ENCODE results near the gene CNTF.

Gene CNTF

DNA sequence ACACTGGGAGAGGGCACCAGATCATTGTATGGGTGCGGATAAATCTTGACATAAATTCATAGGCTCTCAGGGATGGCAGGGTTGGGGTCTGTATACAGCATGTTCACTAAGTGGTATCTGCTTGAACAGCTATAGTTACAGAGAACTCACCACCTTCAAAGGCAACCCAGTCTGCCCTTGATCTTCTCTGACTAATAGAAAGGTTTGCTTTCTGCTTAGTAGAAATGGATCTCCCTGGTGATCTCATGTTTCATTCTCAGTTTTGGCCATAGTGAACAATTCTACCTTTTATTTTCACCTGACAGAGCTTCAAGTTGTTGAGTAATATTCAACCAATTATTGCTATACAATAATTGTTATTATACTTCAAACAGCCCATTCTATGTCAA is 32.4 kb downstream of the CNTF start:
- TF ChIP-seq, protein P1, sequence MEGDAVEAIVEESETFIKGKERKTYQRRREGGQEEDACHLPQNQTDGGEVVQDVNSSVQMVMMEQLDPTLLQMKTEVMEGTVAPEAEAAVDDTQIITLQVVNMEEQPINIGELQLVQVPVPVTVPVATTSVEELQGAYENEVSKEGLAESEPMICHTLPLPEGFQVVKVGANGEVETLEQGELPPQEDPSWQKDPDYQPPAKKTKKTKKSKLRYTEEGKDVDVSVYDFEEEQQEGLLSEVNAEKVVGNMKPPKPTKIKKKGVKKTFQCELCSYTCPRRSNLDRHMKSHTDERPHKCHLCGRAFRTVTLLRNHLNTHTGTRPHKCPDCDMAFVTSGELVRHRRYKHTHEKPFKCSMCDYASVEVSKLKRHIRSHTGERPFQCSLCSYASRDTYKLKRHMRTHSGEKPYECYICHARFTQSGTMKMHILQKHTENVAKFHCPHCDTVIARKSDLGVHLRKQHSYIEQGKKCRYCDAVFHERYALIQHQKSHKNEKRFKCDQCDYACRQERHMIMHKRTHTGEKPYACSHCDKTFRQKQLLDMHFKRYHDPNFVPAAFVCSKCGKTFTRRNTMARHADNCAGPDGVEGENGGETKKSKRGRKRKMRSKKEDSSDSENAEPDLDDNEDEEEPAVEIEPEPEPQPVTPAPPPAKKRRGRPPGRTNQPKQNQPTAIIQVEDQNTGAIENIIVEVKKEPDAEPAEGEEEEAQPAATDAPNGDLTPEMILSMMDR (conservative IDR thresholded peaks at IDR 0.05; ENCODE audit: low read depth), result no peak
- POLR2A ChIA-PET (ENCODE audit: low non-redundant PET), result no interaction called here
- H3K27ac ChIP-seq, result no peak overlapping the region
- DNase-seq (ENCODE audit: low spot score), result no peak
- CTCF ChIA-PET, result interaction anchor here (0.6 to 2.9 kb wide), 4 partner anchors 26 to 944 kb away, joined by 3 to 9 read pairs (median 4); no protein-coding TSS in a partner anchor

- ChIA-PET POLR2A (ENCODE audit: low non-redundant PET) (no interaction called here), CTCF (no interaction called here)
- no peak overlapping the region for H3K27ac ChIP-seq
- DNase-seq (ENCODE audit: low spot score), result no peak
- TF ChIP-seq, protein P1 (conservative IDR thresholded peaks at IDR 0.05; ENCODE audit: low read depth), result no peak
Measured at GRCh38 chr11:58656348-58656747, 33.9 kb downstream of the CNTF start.

DNA sequence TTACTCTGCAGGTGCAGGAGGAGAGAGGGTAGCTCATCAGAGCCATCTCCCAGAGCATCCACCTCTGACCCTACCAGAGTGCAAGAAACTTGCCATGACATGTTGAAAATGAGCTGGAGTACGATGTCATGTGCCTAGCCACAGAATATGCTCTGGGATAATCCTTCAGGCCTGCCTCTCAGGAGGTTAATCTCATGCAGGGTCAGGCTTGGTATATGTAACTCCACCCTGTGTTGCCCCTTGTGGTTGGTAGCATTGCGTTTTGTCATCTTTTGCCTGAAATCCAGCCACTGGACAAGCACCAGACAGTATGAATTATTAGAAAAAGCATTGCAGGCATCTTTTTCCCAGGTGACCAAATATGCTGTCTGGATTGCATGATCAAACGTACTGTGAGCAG is 36.2 kb downstream of the CNTF start:
- ChIA-PET POLR2A (ENCODE audit: low non-redundant PET) (no interaction called here), CTCF (interaction anchor here (1.4 kb wide), 1 partner anchor 130 kb away, joined by 3 read pairs; no protein-coding TSS in a partner anchor)
- H3K27ac ChIP-seq, result no peak overlapping the region
- TF ChIP-seq, protein P1 (conservative IDR thresholded peaks at IDR 0.05; ENCODE audit: low read depth), result no peak
- DNase-seq (ENCODE audit: low spot score), result peak; percentile 36

DNA sequence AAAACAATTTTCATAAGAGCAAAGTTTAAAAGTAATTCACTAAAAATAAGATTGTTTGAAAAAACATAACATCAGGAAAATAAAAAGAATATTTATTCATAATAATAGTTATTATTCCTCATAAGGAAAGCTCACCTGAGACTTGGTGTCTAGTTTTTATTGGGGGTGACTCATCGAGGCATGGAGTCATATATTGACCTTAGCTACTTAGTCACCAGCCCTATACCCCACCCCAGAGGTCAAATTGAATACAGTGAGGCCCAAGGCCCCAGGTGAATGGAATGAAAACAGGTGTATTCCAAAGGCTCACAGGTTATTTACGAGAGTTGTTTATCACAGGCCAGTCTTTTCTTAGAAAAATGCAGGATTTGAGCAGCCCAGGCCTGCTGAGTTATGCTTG is 36.9 kb downstream of the CNTF start:
- DNase-seq (ENCODE audit: low spot score), result peak; percentile 83
- H3K27ac ChIP-seq, result no peak overlapping the region
- ChIA-PET POLR2A (ENCODE audit: low non-redundant PET) (no interaction called here), CTCF (interaction anchor here (0.7 to 1.4 kb wide), 2 partner anchors 129 to 261 kb away, joined by 3 read pairs; no protein-coding TSS in a partner anchor)
- TF ChIP-seq, protein P1 (conservative IDR thresholded peaks at IDR 0.05; ENCODE audit: low read depth), result no peak

DNA sequence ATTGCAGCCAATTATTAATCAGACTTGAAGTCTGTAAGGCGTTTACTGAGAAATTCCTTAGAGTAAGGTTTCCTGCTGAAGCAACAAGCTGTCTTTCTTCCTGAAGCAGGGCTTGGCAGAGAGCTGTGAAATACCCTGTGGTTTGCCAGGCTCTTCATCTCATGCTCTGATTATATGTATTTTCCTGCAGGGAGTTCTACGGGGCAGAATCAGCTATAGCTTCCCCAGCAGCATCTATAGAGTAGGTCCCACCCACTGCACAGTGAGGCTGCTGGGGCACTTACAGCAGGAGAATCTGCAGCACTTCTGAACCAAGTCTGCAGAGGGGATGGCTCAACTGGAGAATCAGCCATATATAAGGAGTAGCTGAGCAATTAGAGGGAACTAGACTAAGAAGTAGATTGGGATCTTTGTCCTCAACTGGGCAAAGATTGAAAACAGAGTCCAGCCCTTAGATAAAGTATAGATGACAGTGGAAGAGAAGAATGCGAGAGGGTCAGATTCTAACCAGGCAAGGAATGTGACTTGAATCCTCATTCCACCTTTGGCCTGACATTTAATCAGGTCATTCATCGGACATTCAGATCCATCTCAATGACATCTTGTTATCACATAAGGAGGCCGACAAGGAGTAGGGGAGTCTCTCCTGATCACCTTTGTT is 37.6 kb downstream of the CNTF start:
- CTCF ChIA-PET, result interaction anchor here (0.6 to 1.4 kb wide), 4 partner anchors 70 to 733 kb away, joined by 3 read pairs; no protein-coding TSS in a partner anchor
- POLR2A ChIA-PET (ENCODE audit: low non-redundant PET), result no interaction called here
- no peak for DNase-seq (ENCODE audit: low spot score)
- H3K27ac ChIP-seq, result no peak overlapping the region
- TF ChIP-seq, protein P1 (conservative IDR thresholded peaks at IDR 0.05; ENCODE audit: low read depth), result no peak

GRCh38 chr11:58671983-58672633 is 49.6 kb downstream of the CNTF start:
- no peak overlapping the region for H3K27ac ChIP-seq
- ChIA-PET CTCF (no interaction called here), POLR2A (ENCODE audit: low non-redundant PET) (no interaction called here)
- no peak for DNase-seq (ENCODE audit: low spot score)
- TF ChIP-seq, protein P1 (conservative IDR thresholded peaks at IDR 0.05; ENCODE audit: low read depth), result no peak
